HG03196 (cell line): ENCODE results near the gene UBE4A.

ENCODE experiments used
- ATAC-seq: cut with Tn5 transposase; IDR thresholded peaks from one replicate; pipeline ENCODE4 v1.9.1; 2021; ENCODE audit not compliant: unreplicated experiment

UBE4A gene

DNA sequence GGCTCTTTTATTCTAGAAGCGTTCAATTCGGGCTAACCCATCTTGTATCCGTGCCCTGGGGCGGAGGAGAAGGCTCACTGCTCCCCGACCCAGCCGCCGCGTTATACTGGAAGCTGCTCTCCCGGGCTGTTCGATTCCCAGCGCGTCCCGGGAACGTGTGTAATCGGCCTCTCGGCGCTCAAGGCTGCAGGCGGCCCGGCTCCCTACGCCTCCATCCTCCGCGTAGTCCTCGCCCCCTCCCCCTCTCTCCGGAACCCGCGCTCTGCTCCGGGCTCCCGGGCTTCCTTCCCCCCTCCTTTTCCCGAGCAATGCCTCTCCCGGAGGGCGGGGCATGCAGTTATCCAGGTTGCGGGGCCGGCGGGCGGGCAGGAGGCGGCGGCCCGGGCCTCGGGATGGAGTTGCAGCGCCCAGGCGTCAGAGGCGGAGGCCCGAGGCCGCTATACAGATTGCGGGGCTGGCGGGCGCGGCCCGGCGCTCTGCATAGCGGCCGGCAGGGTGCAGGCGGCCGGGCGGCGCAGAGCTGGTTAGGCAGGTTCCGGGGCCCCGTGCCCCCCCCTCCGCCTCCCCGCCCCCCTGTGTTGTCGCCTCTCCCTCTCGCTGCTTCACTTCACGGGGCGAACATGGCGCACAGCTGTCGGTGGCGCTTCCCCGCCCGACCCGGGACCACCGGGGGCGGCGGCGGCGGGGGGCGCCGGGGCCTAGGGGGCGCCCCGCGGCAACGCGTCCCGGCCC lies 76.7 kb downstream of the UBE4A start, which contains the start of gene KMT2A:
TSS of gene KMT2A (plus strand) at position 600 of the 732 bp plus-strand sequence. CDS start at position 621, 21 bp downstream.
- ATAC-seq = peak; percentile 64

DNA sequence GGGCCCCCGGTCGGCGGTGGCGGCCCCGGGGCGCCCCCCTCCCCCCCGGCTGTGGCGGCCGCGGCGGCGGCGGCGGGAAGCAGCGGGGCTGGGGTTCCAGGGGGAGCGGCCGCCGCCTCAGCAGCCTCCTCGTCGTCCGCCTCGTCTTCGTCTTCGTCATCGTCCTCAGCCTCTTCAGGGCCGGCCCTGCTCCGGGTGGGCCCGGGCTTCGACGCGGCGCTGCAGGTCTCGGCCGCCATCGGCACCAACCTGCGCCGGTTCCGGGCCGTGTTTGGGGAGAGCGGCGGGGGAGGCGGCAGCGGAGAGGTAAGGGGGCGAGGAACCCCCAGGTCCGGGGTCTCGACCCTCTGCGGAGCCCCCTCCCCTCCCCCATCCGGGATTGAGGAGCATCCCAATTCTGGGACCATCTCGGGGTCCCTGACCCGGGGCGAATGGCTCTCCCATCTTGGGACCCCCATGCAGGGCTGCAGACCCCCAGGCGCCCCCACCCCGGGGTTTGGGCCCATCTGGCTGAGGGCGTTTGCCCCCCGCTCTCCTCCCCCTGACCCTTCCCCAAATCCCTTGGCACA lies 77.3 kb downstream of the UBE4A start:
- ATAC-seq = peak; percentile 1

DNA sequence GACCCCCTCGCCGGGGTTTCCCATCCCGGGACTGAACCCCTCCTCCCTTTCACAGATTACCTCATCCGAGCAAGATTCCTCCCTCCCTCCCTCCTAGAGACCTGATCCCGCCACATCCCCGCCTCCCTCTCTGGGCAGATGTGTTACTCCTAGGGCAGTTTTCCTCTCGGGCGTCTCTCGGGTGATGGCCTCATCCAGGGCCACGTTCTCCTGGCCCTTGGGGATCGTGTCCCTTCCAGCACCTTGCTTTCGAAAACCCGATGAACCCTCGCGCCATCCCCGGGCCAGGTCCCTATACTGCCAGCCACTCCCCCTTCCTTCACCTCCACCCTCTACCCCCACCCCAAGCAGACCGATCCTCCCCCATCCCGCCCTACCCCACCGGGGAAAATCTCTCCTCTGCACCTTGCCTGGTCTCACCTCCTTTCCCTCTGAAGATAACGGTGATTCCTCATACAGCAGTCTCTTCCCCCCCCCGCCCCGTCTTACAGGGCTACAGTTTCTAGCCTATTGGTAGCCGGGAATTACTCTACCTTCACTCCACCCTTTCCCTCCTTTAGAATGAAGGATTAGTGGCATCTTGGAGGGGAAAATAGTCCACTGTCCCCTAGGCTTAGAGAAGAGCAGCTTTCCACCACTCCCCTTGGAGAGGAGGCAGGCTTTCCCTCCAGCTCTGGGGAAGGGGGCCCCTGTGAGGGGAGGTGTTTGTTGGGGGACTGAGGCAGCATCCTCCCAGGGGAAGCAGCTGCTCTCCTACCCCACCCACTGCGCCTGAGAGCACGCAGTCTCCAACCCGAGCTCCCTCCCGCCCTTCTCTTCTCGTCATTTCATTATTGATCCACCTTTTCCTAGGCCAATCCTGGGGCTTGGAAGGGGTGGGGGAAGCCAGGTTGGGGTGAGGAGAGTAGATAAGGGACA lies 78.1 kb downstream of the UBE4A start:
- ATAC-seq = no peak

DNA sequence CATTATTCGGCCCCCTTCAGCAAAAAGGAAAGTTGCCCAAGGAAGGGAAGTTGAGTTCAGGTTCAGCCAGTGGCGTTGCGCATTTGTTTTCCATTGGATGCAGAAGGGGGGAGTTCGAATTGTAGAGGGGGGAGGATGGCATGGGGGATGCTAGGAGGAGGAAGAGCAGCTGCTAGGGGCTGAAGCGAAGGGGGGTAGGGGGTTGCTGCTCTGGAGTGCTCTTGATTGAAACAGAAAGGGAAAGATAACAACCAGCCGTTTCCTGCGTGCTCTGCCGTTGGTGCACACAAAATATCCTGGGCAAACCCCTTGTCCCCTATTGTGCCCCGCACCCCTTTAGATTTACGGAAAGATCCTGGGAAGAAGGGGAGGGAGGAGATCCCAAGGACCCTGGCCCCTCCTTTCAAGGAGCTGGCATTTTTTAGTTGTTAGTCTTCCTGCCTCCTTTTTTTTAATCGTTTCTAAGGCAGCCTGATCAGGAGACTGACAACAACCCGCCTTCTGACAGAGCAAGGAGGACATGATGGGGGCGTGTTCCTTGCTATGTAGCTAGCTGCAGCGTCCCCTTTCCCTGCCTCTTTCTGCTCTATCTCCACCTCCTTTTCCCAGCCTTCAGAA lies 79.0 kb downstream of the UBE4A start:
- no peak for ATAC-seq

DNA sequence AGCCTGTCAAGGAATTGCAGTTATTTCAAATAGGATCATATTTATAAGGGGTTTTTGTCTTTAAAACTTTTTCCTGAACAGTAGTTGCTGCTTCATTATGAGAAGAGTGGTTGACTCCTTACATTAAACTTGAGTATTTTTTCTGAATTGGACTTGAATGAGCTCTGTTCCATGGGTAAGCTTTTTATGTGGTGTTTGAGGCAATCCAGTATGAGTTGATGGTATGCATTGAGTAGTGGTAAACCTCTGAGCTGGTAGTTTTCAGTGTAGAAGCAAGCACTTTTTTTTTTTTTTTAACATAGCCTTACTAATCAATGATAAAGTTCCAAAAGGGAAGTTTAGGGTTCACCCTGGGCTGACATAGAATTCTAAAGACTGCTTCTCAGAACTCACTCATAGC lies 80.2 kb downstream of the UBE4A start:
- ATAC-seq = no peak

DNA sequence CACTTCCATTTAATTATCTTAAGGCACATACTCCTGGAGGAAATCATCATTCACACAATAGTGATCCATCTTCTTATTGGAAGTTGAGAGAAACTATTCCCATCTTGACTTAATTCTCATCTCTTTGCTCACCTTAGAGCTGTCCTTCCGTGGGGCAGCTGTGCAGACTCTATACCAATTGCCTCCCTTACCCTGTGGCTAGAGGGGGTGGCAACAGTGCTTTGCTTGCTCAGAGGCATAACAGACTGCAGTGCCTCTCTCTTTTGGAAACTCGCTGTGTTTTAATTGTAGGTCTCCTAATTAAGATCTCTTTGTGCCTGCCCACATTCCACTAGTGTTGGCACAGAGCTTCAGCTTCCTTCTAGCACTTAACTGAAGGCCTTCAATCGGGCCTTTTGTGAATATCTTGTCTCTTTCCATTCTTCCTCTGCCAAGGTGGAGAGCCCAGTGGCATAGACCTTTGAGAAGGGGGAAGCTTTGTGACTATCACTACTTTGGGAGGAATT lies 82.4 kb downstream of the UBE4A start:
- no peak for ATAC-seq

DNA sequence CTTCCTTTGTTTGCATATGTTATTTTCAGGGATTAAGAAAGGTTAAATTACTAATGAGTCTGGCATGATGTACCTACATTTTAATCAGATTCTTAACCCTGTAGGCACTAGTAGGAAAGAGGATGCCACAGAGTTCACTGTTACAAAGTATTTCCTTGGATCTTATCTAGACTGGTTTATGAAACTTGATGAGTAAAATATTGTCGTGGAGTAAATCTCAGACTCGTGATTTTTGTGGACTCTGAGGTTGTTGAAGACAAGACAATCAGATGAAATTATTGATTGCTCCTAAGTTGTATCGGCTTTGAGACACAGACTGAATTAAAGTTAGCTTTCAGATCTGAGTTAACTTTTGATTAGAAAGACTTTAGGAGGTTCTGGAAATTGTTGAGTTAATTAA lies 82.9 kb downstream of the UBE4A start:
- ATAC-seq = no peak

DNA sequence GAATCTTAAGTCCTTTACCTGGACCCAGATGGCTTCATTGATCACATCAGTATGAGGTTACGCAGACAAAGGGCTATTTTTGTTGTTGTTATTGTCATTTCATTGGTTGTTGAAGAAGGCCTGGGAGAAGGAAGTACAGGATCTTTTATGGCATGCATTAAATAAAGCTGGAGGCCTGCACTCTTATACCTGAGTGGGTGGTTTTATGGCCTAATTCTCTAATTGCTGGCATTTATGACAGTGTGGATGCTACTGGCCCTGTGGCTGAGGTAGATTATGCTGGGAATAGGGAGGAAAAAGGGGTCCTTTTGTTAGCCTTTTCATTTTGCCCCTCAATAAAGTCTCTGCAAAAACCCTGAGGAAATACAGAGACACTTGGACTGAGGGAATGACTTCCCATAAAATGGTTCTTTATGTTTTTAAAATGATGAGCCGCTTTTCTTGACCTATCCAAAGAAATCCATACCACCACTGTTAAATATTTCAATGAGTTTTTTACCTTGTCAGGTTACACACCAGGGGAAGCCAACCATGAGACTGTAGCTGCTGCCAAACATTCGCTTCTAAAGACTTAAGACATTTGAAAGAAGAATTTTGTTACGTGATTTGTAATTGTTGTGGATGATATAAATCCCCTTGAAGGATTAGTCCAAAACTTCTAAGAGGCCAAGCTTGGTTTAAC lies 83.6 kb downstream of the UBE4A start:
- ATAC-seq = no peak

DNA sequence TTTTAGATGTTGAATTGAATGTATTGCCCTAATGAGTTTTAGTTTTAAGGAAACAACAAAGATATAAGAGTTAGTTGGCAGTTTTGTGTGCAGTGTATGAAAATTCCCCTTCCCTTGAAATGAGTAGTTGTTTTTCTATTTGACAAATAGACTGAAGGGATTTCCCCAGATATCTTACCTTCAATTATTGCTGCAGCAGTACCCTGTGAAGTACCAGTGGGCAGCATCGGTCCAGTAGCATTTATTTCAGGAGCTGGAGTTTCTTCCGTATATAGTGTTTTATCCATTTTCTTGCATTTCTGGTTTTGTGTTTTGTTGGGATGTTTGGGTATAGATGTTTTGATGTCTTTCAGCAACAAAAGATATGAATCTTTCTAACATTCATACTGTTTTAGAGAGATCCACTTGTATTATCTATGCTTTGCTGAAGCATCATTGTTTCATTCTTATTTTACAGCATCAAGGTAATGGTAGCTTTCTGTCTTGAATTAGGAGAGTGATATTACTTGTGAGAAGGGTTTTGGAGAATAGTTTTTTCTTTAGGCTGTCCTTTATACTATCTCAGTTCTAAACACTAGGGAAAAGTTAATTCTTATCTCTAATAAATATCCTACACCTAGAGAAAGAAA lies 84.3 kb downstream of the UBE4A start:
- peak; percentile 48 for ATAC-seq

DNA sequence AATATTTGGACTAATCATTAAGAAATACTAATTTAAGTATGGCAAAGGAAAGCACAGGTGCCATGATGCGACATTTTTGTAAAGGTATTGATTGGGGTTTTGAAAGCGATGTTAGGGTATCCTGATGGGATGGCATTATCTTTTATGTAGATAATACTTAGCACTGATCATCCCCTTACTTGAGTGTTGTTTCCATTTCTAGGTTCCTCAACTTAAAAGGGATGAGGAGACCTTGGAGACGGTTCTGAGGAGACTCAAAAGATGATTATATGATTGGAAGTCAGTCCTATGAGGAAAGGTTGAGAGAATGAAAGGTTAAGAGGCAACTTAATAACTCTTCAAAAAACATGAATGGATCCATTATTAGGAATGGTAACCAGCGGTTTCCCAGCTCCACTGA lies 88.0 kb downstream of the UBE4A start:
- no peak for ATAC-seq

DNA sequence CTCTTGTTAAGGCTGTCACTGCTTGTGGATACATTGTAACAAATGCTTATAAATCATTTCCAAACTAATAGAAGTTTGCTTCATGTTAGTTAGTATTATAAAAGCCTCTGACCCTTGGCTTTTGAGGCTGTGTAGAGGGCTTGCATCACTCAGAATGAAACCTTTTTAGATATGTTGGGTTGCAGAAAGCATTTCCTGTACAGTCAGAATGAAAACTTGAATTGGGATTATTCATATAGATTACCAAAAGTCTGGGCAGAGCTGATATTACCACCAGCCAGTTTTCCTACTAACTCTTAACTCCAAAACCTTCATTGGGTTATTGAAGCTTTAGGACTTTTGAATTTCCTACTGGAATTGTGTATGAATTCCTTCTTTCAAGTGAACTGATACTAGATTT lies 88.9 kb downstream of the UBE4A start:
- ATAC-seq = peak; percentile 86
